KMS-11 (cell line): ENCODE data around the gene TTC27.

Experiments used
- H2AFZ ChIP-seq: fragments of 200-600 bp; sonication (generic); 2 replicates; pipeline ENCODE4 v1.6.1; 2016; ENCODE audit warnings: antibody characterized with exemption, mixed run types, low read depth
- H3K27ac ChIP-seq: fragments of 200-600 bp; sonication (generic); 2 replicates; pipeline ENCODE4 v1.6.1; 2016; ENCODE audit warnings: mild to moderate bottlenecking, mixed run types
- H3K27me3 ChIP-seq: fragments of 200-600 bp; sonication (generic); 2 replicates; pipeline ENCODE4 v1.6.1; 2017; ENCODE audit warnings: mild to moderate bottlenecking, low read depth, mixed run types, moderate library complexity; ENCODE audit not compliant: insufficient read depth
- H3K36me3 ChIP-seq: fragments of 200-600 bp; sonication (generic); 2 replicates; pipeline ENCODE4 v1.6.1; 2017; ENCODE audit warnings: mild to moderate bottlenecking, mixed run types; ENCODE audit not compliant: insufficient read depth
- H3K4me1 ChIP-seq: fragments of 200-600 bp; sonication (generic); 2 replicates; pipeline ENCODE4 v1.6.1; 2016; ENCODE audit warnings: mild to moderate bottlenecking, low read depth, mixed run types; ENCODE audit not compliant: poor library complexity, severe bottlenecking
- H3K4me2 ChIP-seq: fragments of 200-600 bp; sonication (generic); 2 replicates; pipeline ENCODE4 v1.7.0; 2016; ENCODE audit warnings: mild to moderate bottlenecking, mixed run types
- H3K4me3 ChIP-seq: fragments of 200-600 bp; sonication (generic); IDR thresholded peaks from 2 replicates; pipeline ENCODE4 v1.6.1; 2017; ENCODE audit warnings: low read depth, low read length, mixed read lengths; ENCODE audit not compliant: insufficient read depth
- H3K79me2 ChIP-seq: fragments of 200-600 bp; sonication (generic); 2 replicates; pipeline ENCODE4 v1.6.1; 2016; ENCODE audit warnings: low read depth, mixed run types; ENCODE audit not compliant: insufficient read depth
- H3K9ac ChIP-seq: fragments of 200-600 bp; sonication (generic); 2 replicates; pipeline ENCODE4 v1.6.1; 2016; ENCODE audit warnings: mild to moderate bottlenecking, mixed run types
- H4K20me1 ChIP-seq: fragments of 200-600 bp; sonication (generic); 2 replicates; pipeline ENCODE4 v1.6.1; 2016; ENCODE audit warnings: mild to moderate bottlenecking, mixed run types; ENCODE audit not compliant: insufficient read depth
- CTCF ChIP-seq: fragments of 200-600 bp; sonication (generic); conservative IDR thresholded peaks from 2 replicates; pipeline ENCODE4 v1.6.1; 2017; ENCODE audit warnings: low read depth, mild to moderate bottlenecking, antibody characterized with exemption, low read length, moderate library complexity, mixed read lengths

TTC27 gene

GRCh38 chr2:32714521-32714920 lies 86.7 kb downstream of the TTC27 start:
- Histone ChIP-seq H3K36me3 (no peaks in the 10 kb centered on the region), H3K9ac (no peak overlapping the region), H3K27me3 (no peaks in the 10 kb centered on the region), H3K4me1 (peaks cover 26% of the 10 kb centered on the region), H2AFZ (no peak overlapping the region), H3K4me2 (peak overlapping the region; percentile 56), H4K20me1 (no peaks in the 10 kb centered on the region), H3K79me2 (no peaks in the 10 kb centered on the region), H3K4me3 (no peak overlapping the region), H3K27ac (0 out of 2 replicates have a peak overlapping the region, but pooled peaks have one; percentile 35)
- no peak for TF ChIP-seq CTCF

GRCh38 chr2:32715391-32715841 lies 87.6 kb downstream of the TTC27 start:
- no peak overlapping the region for H3K9ac ChIP-seq
- peak overlapping the region; percentile 35; the same call in 1 of the 2 replicates for H3K27ac ChIP-seq
- no peaks in the 10 kb centered on the region for H4K20me1 ChIP-seq
- H3K79me2 ChIP-seq = no peaks in the 10 kb centered on the region
- H3K36me3 ChIP-seq = no peaks in the 10 kb centered on the region
- no peak overlapping the region for H2AFZ ChIP-seq
- no peak for TF ChIP-seq CTCF
- H3K4me1 ChIP-seq = peaks cover 26% of the 10 kb centered on the region
- no peak overlapping the region for H3K4me3 ChIP-seq
- no peaks in the 10 kb centered on the region for H3K27me3 ChIP-seq
- H3K4me2 ChIP-seq = peak overlapping the region; percentile 56

GRCh38 chr2:32715981-32716380 lies 88.1 kb downstream of the TTC27 start:
- Histone ChIP-seq H3K36me3 (no peaks in the 10 kb centered on the region), H3K4me2 (peak overlapping the region; percentile 56), H3K4me1 (peaks cover 26% of the 10 kb centered on the region), H3K9ac (no peak overlapping the region), H3K27ac (peak overlapping the region; percentile 35; the same call in 1 of the 2 replicates), H3K27me3 (no peaks in the 10 kb centered on the region), H3K4me3 (no peak overlapping the region), H4K20me1 (no peaks in the 10 kb centered on the region), H3K79me2 (no peaks in the 10 kb centered on the region), H2AFZ (no peak overlapping the region)
- TF ChIP-seq CTCF = no peak

GRCh38 chr2:32716598-32716997 lies 88.7 kb downstream of the TTC27 start:
- H2AFZ ChIP-seq = no peak overlapping the region
- H3K4me3 ChIP-seq = no peak overlapping the region
- H4K20me1 ChIP-seq = no peaks in the 10 kb centered on the region
- H3K27ac ChIP-seq = 0 out of 2 replicates have a peak overlapping the region, but pooled peaks have one; percentile 35
- H3K4me1 ChIP-seq = peaks cover 26% of the 10 kb centered on the region
- H3K79me2 ChIP-seq = no peaks in the 10 kb centered on the region
- no peak overlapping the region for H3K9ac ChIP-seq
- H3K4me2 ChIP-seq = peak overlapping the region; percentile 56
- H3K36me3 ChIP-seq = no peaks in the 10 kb centered on the region
- no peaks in the 10 kb centered on the region for H3K27me3 ChIP-seq
- no peak for TF ChIP-seq CTCF
